ENCODE measurements around the gene MTM1. TPM values are rescaled to one million over a fixed set of nuclear protein-coding genes. Genes with fewer than 3 reads are reported as not detected.
A peak's percentile ranks its signal among the peaks of the same experiment; 100 is the strongest.

The MTM1 gene
- total and polyA plus RNA-seq, 9 of the 15 experiments (the other 6 are each of a cell fraction or from before 2014, with no cell fraction given), result 5.6 to 13.3 (median 9.5) TPM

DNA sequence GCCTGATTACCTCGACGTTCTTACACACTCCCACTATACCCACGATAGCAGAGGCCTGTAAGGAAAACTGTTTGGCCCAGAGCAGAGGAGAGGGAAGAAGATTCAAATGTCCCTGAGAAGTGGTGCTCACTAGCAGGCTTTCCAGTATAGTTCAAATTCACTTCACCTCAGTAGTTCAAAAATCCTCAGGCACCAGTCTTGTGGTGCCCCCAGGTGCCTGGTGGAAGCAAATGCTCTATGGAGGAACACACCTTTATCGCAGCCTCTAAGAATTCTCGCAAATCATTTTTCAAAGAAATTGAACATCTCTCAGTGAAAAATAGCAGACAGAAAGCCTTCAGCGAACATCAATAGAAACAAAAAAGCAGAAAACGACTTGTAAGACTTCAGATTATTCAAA is 112.6 kb downstream of the MTM1 start (continued):
- TF ChIP-seq, protein P1, sequence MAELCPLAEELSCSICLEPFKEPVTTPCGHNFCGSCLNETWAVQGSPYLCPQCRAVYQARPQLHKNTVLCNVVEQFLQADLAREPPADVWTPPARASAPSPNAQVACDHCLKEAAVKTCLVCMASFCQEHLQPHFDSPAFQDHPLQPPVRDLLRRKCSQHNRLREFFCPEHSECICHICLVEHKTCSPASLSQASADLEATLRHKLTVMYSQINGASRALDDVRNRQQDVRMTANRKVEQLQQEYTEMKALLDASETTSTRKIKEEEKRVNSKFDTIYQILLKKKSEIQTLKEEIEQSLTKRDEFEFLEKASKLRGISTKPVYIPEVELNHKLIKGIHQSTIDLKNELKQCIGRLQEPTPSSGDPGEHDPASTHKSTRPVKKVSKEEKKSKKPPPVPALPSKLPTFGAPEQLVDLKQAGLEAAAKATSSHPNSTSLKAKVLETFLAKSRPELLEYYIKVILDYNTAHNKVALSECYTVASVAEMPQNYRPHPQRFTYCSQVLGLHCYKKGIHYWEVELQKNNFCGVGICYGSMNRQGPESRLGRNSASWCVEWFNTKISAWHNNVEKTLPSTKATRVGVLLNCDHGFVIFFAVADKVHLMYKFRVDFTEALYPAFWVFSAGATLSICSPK (IDR thresholded peaks at IDR 0.05; ENCODE audit: borderline replicate concordance), result no peak
- no peak for TF ChIP-seq ZNF75A (CRISPR knock-in tag; IDR thresholded peaks at IDR 0.05)
- no peak for TF ChIP-seq NCOA4 (IDR thresholded peaks at IDR 0.05; ENCODE audit: partially characterized antibody)
- TF ChIP-seq ZNF133 (CRISPR knock-in tag; IDR thresholded peaks at IDR 0.05), result no peak
- TF ChIP-seq, protein P2, sequence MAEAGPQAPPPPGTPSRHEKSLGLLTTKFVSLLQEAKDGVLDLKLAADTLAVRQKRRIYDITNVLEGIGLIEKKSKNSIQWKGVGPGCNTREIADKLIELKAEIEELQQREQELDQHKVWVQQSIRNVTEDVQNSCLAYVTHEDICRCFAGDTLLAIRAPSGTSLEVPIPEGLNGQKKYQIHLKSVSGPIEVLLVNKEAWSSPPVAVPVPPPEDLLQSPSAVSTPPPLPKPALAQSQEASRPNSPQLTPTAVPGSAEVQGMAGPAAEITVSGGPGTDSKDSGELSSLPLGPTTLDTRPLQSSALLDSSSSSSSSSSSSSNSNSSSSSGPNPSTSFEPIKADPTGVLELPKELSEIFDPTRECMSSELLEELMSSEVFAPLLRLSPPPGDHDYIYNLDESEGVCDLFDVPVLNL (CRISPR knock-in tag; IDR thresholded peaks at IDR 0.05; ENCODE audit: low read depth), result no peak
- no peak for TF ChIP-seq WHSC1 (IDR thresholded peaks at IDR 0.05; ENCODE audit: low read length)
- TF ChIP-seq ATF7 (IDR thresholded peaks at IDR 0.05), result no peak
- TF ChIP-seq RAD21 (CRISPR knock-in tag; conservative IDR thresholded peaks at IDR 0.05 in 1 of 2, IDR thresholded peaks at IDR 0.05 in 1 of 2), result peak; percentile 37 to 71
- no peak for TF ChIP-seq KLF13 (tag; IDR thresholded peaks at IDR 0.05; ENCODE audit: borderline replicate concordance, low read depth)
